Loucy (cell line): ENCODE data around the gene PLIN1.

Experiments
- H2AFZ ChIP-seq: fragments of 200-600 bp; sonication (generic); 2 replicates; pipeline ENCODE4 v1.6.0; 2016; ENCODE audit warnings: antibody characterized with exemption, mild to moderate bottlenecking, low read length, moderate library complexity
- H3F3A ChIP-seq: fragments of 200-600 bp; 2 replicates; pipeline ENCODE4 v1.6.0; 2016; ENCODE audit warnings: antibody characterized with exemption, low read depth, mild to moderate bottlenecking
- H3K27me3 ChIP-seq: fragments of 200-600 bp; sonication (generic); 2 replicates; pipeline ENCODE4 v1.6.1; 2014; ENCODE audit warnings: low read length, mild to moderate bottlenecking; ENCODE audit not compliant: insufficient read depth, poor library complexity, severe bottlenecking
- H3K36me3 ChIP-seq: fragments of 200-600 bp; sonication (generic); 2 replicates; pipeline ENCODE4 v1.6.1; 2016; ENCODE audit warnings: low read length; ENCODE audit not compliant: insufficient read depth
- H3K4me1 ChIP-seq: fragments of 200-600 bp; sonication (generic); 2 replicates; pipeline ENCODE4 v1.5.1; 2014; ENCODE audit warnings: low read length, mild to moderate bottlenecking; ENCODE audit not compliant: insufficient read depth, poor library complexity, severe bottlenecking
- H3K4me2 ChIP-seq: fragments of 200-600 bp; sonication (generic); 2 replicates; pipeline ENCODE4 v1.6.0; 2014; ENCODE audit warnings: antibody characterized with exemption, low read length, low read depth, mild to moderate bottlenecking; ENCODE audit not compliant: poor library complexity, severe bottlenecking
- H3K4me3 ChIP-seq: fragments of 200-600 bp; sonication (generic); 2 replicates; pipeline ENCODE4 v1.5.1; 2014; ENCODE audit warnings: low read length, mild to moderate bottlenecking, mixed read lengths; ENCODE audit not compliant: poor library complexity, severe bottlenecking
- H3K79me2 ChIP-seq: fragments of 200-600 bp; sonication (generic); 2 replicates; pipeline ENCODE4 v1.6.1; 2014; ENCODE audit warnings: low read length; ENCODE audit not compliant: insufficient read depth
- H3K9ac ChIP-seq: fragments of 200-600 bp; sonication (generic); 2 replicates; pipeline ENCODE4 v1.6.0; 2014; ENCODE audit warnings: mild to moderate bottlenecking, low read depth, low read length, moderate library complexity; ENCODE audit not compliant: poor library complexity, severe bottlenecking
- H3K9me2 ChIP-seq: fragments of 200-600 bp; sonication (generic); replicated peaks from 2 replicates; pipeline ENCODE4 v1.6.1; 2016; ENCODE audit warnings: low read depth, low read length, mixed read lengths
- H3K9me3 ChIP-seq: fragments of 200-600 bp; sonication (generic); 2 replicates; pipeline ENCODE4 v1.6.1; 2014; ENCODE audit warnings: mild to moderate bottlenecking, antibody characterized with exemption, low read length, low read depth; ENCODE audit not compliant: insufficient read depth
- H4K20me1 ChIP-seq: fragments of 200-600 bp; sonication (generic); 2 replicates; pipeline ENCODE4 v1.6.0; 2014; ENCODE audit warnings: antibody characterized with exemption, low read length, mild to moderate bottlenecking; ENCODE audit not compliant: insufficient read depth, poor library complexity, severe bottlenecking
- EZH2phosphoT487 ChIP-seq: fragments of 200-600 bp; IDR thresholded peaks from 2 replicates; pipeline ENCODE4 v1.6.1; 2018; ENCODE audit warnings: antibody characterized with exemption, mild to moderate bottlenecking, moderate library complexity, borderline replicate concordance
- TF ChIP-seq, protein P1 (sequence below): fragments of 200-600 bp; sonication (generic); conservative IDR thresholded peaks from 2 replicates; pipeline ENCODE4 v1.5.1; 2014; ENCODE audit warnings: mild to moderate bottlenecking, antibody characterized with exemption, low read length

Gene PLIN1

GRCh38 chr15:89628301-89628700 lies 50.9 kb downstream of the PLIN1 start:
- Histone ChIP-seq H3K79me2 (no peaks in the 10 kb centered on the region), H3K9me2 (no peaks in the 10 kb centered on the region), H3K27me3 (no peaks in the 10 kb centered on the region), H3K4me2 (no peak overlapping the region), H3K4me1 (no peaks in the 10 kb centered on the region), H3K36me3 (peaks cover 93% of the 10 kb centered on the region; the same call in 1 of the 2 replicates), H2AFZ (no peak overlapping the region), H4K20me1 (no peaks in the 10 kb centered on the region), H3F3A (no peaks in the 10 kb centered on the region), H3K9ac (no peak overlapping the region), H3K9me3 (no peaks in the 10 kb centered on the region), H3K4me3 (no peak overlapping the region)
- TF ChIP-seq EZH2phosphoT487, result no peak
- TF ChIP-seq, protein P1, sequence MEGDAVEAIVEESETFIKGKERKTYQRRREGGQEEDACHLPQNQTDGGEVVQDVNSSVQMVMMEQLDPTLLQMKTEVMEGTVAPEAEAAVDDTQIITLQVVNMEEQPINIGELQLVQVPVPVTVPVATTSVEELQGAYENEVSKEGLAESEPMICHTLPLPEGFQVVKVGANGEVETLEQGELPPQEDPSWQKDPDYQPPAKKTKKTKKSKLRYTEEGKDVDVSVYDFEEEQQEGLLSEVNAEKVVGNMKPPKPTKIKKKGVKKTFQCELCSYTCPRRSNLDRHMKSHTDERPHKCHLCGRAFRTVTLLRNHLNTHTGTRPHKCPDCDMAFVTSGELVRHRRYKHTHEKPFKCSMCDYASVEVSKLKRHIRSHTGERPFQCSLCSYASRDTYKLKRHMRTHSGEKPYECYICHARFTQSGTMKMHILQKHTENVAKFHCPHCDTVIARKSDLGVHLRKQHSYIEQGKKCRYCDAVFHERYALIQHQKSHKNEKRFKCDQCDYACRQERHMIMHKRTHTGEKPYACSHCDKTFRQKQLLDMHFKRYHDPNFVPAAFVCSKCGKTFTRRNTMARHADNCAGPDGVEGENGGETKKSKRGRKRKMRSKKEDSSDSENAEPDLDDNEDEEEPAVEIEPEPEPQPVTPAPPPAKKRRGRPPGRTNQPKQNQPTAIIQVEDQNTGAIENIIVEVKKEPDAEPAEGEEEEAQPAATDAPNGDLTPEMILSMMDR, result no peak

GRCh38 chr15:89627256-89627970 lies 51.8 kb downstream of the PLIN1 start:
- Histone ChIP-seq H3K79me2 (no peaks in the 10 kb centered on the region), H4K20me1 (no peaks in the 10 kb centered on the region), H3K4me3 (no peak overlapping the region), H3K9ac (no peak overlapping the region), H3K36me3 (peaks cover 97% of the 10 kb centered on the region; the same call in 1 of the 2 replicates), H3F3A (no peaks in the 10 kb centered on the region), H2AFZ (no peak overlapping the region), H3K9me3 (no peaks in the 10 kb centered on the region), H3K4me2 (no peak overlapping the region), H3K4me1 (no peaks in the 10 kb centered on the region), H3K9me2 (no peaks in the 10 kb centered on the region), H3K27me3 (no peaks in the 10 kb centered on the region)
- no peak for TF ChIP-seq EZH2phosphoT487
- TF ChIP-seq, protein P1, result no peak

- no peak overlapping the region for H3K9ac ChIP-seq
- H3K4me3 ChIP-seq, result no peak overlapping the region
- TF ChIP-seq, protein P1, result no peak
- no peak for TF ChIP-seq EZH2phosphoT487
- no peaks in the 10 kb centered on the region for H3K79me2 ChIP-seq
- H3K4me2 ChIP-seq, result no peak overlapping the region
- H3K9me3 ChIP-seq, result no peaks in the 10 kb centered on the region
- H3K9me2 ChIP-seq, result no peaks in the 10 kb centered on the region
- H3K27me3 ChIP-seq, result no peaks in the 10 kb centered on the region
- H4K20me1 ChIP-seq, result no peaks in the 10 kb centered on the region
- H3K4me1 ChIP-seq, result no peaks in the 10 kb centered on the region
- H3F3A ChIP-seq, result no peaks in the 10 kb centered on the region
- no peak overlapping the region for H2AFZ ChIP-seq
- peaks cover 96% of the 10 kb centered on the region for H3K36me3 ChIP-seq
These were observed 53.5 kb downstream of the PLIN1 start for GRCh38 chr15:89625716-89626115.
